Measurements from ENCODE around the gene NRTN. TPM values are rescaled to one million over a fixed set of nuclear protein-coding genes. Genes with fewer than 3 reads are reported as not detected.

Gene NRTN
- total and polyA plus RNA-seq, 2 of the 13 experiments (the other 11 are each of a cell fraction or from before 2014, with no cell fraction given), result 4.1 to 5.3 TPM

DNA sequence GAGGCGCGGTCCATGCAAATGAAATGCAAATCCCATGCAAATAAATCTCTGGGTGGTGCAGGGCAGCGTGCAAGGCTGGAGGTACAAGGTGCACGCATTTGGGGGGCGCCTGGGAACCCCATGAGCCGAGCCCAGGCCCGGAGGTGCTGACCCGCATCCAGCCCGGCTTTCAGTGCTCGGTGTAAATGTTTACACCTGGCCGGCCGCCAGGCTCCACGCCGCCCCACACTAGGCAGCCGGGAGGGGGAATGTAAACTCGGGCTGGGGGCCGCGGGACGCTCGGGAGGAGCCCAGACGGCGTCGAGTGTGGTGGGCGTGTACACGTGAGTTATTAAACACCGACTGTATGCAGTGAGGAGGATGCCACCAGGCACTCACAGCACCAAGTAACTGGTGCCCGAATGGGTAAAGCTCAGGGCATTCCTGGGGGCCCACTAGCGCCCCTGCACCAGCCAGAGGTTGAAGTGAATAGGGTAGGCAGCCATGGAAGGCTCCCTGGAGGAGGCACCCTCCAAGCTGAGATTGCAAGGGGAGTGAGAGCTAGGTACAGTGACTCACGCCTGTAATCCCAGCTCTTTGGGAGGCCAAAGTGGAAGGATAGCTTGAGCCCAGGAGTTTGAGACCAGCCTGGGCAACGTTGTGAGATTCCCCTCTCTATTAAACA lies 17.4 kb downstream of the NRTN start (continued):
- TF ChIP-seq NAIF1 (CRISPR knock-in tag; IDR thresholded peaks at IDR 0.05; ENCODE audit: borderline replicate concordance), result no peak
- TF ChIP-seq FOXK2 (IDR thresholded peaks at IDR 0.05), result no peak
- TF ChIP-seq, protein P1, sequence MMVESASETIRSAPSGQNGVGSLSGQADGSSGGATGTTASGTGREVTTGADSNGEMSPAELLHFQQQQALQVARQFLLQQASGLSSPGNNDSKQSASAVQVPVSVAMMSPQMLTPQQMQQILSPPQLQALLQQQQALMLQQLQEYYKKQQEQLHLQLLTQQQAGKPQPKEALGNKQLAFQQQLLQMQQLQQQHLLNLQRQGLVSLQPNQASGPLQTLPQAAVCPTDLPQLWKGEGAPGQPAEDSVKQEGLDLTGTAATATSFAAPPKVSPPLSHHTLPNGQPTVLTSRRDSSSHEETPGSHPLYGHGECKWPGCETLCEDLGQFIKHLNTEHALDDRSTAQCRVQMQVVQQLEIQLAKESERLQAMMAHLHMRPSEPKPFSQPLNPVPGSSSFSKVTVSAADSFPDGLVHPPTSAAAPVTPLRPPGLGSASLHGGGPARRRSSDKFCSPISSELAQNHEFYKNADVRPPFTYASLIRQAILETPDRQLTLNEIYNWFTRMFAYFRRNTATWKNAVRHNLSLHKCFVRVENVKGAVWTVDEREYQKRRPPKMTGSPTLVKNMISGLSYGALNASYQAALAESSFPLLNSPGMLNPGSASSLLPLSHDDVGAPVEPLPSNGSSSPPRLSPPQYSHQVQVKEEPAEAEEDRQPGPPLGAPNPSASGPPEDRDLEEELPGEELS (CRISPR knock-in tag; IDR thresholded peaks at IDR 0.05), result 0 out of 2 replicates have a peak, but pooled peaks have one; percentile 36
- TF ChIP-seq MTA1 (CRISPR knock-in tag; IDR thresholded peaks at IDR 0.05; ENCODE audit: borderline replicate concordance), result peak; percentile 73; the same call in 1 of the 2 replicates
- TF ChIP-seq, protein P2, sequence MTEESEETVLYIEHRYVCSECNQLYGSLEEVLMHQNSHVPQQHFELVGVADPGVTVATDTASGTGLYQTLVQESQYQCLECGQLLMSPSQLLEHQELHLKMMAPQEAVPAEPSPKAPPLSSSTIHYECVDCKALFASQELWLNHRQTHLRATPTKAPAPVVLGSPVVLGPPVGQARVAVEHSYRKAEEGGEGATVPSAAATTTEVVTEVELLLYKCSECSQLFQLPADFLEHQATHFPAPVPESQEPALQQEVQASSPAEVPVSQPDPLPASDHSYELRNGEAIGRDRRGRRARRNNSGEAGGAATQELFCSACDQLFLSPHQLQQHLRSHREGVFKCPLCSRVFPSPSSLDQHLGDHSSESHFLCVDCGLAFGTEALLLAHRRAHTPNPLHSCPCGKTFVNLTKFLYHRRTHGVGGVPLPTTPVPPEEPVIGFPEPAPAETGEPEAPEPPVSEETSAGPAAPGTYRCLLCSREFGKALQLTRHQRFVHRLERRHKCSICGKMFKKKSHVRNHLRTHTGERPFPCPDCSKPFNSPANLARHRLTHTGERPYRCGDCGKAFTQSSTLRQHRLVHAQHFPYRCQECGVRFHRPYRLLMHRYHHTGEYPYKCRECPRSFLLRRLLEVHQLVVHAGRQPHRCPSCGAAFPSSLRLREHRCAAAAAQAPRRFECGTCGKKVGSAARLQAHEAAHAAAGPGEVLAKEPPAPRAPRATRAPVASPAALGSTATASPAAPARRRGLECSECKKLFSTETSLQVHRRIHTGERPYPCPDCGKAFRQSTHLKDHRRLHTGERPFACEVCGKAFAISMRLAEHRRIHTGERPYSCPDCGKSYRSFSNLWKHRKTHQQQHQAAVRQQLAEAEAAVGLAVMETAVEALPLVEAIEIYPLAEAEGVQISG (CRISPR knock-in tag; IDR thresholded peaks at IDR 0.05), result peak; percentile 8; the same call in 1 of the 2 replicates
- no peak for TF ChIP-seq MAFK (conservative IDR thresholded peaks at IDR 0.05 in 1 of 2, IDR thresholded peaks at IDR 0.05 in 1 of 2; ENCODE audit: low read length in 2 of 2)
- peak; percentile 74 for TF ChIP-seq ZMYM3 (CRISPR knock-in tag; IDR thresholded peaks at IDR 0.05)
- TF ChIP-seq, protein P3, sequence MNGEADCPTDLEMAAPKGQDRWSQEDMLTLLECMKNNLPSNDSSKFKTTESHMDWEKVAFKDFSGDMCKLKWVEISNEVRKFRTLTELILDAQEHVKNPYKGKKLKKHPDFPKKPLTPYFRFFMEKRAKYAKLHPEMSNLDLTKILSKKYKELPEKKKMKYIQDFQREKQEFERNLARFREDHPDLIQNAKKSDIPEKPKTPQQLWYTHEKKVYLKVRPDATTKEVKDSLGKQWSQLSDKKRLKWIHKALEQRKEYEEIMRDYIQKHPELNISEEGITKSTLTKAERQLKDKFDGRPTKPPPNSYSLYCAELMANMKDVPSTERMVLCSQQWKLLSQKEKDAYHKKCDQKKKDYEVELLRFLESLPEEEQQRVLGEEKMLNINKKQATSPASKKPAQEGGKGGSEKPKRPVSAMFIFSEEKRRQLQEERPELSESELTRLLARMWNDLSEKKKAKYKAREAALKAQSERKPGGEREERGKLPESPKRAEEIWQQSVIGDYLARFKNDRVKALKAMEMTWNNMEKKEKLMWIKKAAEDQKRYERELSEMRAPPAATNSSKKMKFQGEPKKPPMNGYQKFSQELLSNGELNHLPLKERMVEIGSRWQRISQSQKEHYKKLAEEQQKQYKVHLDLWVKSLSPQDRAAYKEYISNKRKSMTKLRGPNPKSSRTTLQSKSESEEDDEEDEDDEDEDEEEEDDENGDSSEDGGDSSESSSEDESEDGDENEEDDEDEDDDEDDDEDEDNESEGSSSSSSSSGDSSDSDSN (CRISPR knock-in tag; IDR thresholded peaks at IDR 0.05), result peak; percentile 32; the same call in 1 of the 2 replicates
- peak; percentile 93 for TF ChIP-seq ZFP36 (IDR thresholded peaks at IDR 0.05; ENCODE audit: borderline replicate concordance, low read depth, low read length, partially characterized antibody)
- TF ChIP-seq, protein P4, sequence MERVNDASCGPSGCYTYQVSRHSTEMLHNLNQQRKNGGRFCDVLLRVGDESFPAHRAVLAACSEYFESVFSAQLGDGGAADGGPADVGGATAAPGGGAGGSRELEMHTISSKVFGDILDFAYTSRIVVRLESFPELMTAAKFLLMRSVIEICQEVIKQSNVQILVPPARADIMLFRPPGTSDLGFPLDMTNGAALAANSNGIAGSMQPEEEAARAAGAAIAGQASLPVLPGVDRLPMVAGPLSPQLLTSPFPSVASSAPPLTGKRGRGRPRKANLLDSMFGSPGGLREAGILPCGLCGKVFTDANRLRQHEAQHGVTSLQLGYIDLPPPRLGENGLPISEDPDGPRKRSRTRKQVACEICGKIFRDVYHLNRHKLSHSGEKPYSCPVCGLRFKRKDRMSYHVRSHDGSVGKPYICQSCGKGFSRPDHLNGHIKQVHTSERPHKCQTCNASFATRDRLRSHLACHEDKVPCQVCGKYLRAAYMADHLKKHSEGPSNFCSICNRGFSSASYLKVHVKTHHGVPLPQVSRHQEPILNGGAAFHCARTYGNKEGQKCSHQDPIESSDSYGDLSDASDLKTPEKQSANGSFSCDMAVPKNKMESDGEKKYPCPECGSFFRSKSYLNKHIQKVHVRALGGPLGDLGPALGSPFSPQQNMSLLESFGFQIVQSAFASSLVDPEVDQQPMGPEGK (CRISPR knock-in tag; IDR thresholded peaks at IDR 0.05), result peak; percentile 96
- TF ChIP-seq, protein P5, sequence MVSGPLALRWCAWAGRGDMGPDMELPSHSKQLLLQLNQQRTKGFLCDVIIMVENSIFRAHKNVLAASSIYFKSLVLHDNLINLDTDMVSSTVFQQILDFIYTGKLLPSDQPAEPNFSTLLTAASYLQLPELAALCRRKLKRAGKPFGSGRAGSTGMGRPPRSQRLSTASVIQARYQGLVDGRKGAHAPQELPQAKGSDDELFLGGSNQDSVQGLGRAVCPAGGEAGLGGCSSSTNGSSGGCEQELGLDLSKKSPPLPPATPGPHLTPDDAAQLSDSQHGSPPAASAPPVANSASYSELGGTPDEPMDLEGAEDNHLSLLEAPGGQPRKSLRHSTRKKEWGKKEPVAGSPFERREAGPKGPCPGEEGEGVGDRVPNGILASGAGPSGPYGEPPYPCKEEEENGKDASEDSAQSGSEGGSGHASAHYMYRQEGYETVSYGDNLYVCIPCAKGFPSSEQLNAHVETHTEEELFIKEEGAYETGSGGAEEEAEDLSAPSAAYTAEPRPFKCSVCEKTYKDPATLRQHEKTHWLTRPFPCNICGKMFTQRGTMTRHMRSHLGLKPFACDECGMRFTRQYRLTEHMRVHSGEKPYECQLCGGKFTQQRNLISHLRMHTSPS (CRISPR knock-in tag; IDR thresholded peaks at IDR 0.05; ENCODE audit: low read depth), result peak; percentile 39; the same call in 1 of the 2 replicates
- TF ChIP-seq AGO1 (IDR thresholded peaks at IDR 0.05; ENCODE audit: low read depth, low read length, poor library complexity, severe bottlenecking), result peak; percentile 72
- TF ChIP-seq ZKSCAN8 (CRISPR knock-in tag; IDR thresholded peaks at IDR 0.05; ENCODE audit: borderline replicate concordance), result peak; percentile 99
- no peak for TF ChIP-seq POGZ (CRISPR knock-in tag; IDR thresholded peaks at IDR 0.05)
